GM19468 (cell line): ENCODE data around the gene KRTAP12-3.
"Not testable (repeated sequence)": the region's sequence is repeated elsewhere in the genome, so short reads cannot be mapped to it uniquely, and the experiment has no call there.

Experiments
- ATAC-seq: cut with Tn5 transposase; IDR thresholded peaks from one replicate; pipeline ENCODE4 v1.9.1; 2021; ENCODE audit warnings: mild to moderate bottlenecking, moderate library complexity, moderate number of reproducible peaks; ENCODE audit not compliant: unreplicated experiment; ENCODE audit errors: extremely low read depth

KRTAP12-3 gene

GRCh38 chr21:44681861-44682579 lies 24.3 kb downstream of the KRTAP12-3 start, which contains the start of gene KRTAP12-1:
KRTAP12-1 (minus strand) TSS chr21:44682163; CDS start chr21:44682123, 40 bp downstream.
- no peak for ATAC-seq

- no peak for ATAC-seq
Measured at GRCh38 chr21:44682580-44683151, 24.9 kb downstream of the KRTAP12-3 start.

GRCh38 chr21:44684077-44684476 lies 26.3 kb downstream of the KRTAP12-3 start:
- no peak for ATAC-seq

GRCh38 chr21:44684483-44684882 lies 26.8 kb downstream of the KRTAP12-3 start:
- no peak for ATAC-seq

- not testable (repeated sequence) for ATAC-seq
Measured at GRCh38 chr21:44685050-44685449, 27.3 kb downstream of the KRTAP12-3 start.

GRCh38 chr21:44686000-44686781 lies 28.5 kb downstream of the KRTAP12-3 start:
- no peak for ATAC-seq

GRCh38 chr21:44686843-44687561 lies 29.3 kb downstream of the KRTAP12-3 start:
- ATAC-seq, result no peak

- no peak for ATAC-seq
Measured at GRCh38 chr21:44687671-44688070, 29.9 kb downstream of the KRTAP12-3 start.

- not testable (repeated sequence) for ATAC-seq
Measured at GRCh38 chr21:44689740-44690139, 32.0 kb downstream of the KRTAP12-3 start.

- no peak for ATAC-seq
Measured at GRCh38 chr21:44691686-44692085, 34.0 kb downstream of the KRTAP12-3 start.

- no peak for ATAC-seq
Measured at GRCh38 chr21:44692798-44693512, 35.2 kb downstream of the KRTAP12-3 start.

GRCh38 chr21:44694776-44695175 lies 37.0 kb downstream of the KRTAP12-3 start:
- ATAC-seq, result no peak

GRCh38 chr21:44695184-44695583 lies 37.5 kb downstream of the KRTAP12-3 start:
- ATAC-seq, result no peak

GRCh38 chr21:44695641-44696040 lies 37.9 kb downstream of the KRTAP12-3 start:
- no peak for ATAC-seq

GRCh38 chr21:44696572-44696971 lies 38.8 kb downstream of the KRTAP12-3 start:
- no peak for ATAC-seq

GRCh38 chr21:44697172-44697810 lies 39.6 kb downstream of the KRTAP12-3 start, which contains the start of gene KRTAP10-12:
KRTAP10-12 (plus strand) TSS chr21:44697172; CDS start chr21:44697202, 30 bp downstream.
- not testable (repeated sequence) for ATAC-seq

GRCh38 chr21:44697811-44698734 lies 40.3 kb downstream of the KRTAP12-3 start:
- ATAC-seq, result no peak

- ATAC-seq, result no peak
Measured at GRCh38 chr21:44699502-44700001, 41.8 kb downstream of the KRTAP12-3 start.
